NCI-H748 treated with DMSO at 0.1 percent for 48 hours (cell line): ENCODE results near the gene ACOT9.
"Not testable (repeated sequence)": the region's sequence is repeated elsewhere in the genome, so short reads cannot be mapped to it uniquely, and the experiment has no call there.

ENCODE experiments used
- DNase-seq: peaks from one replicate; lab custom pipeline; 2025; lab: John Stamatoyannopoulos, UW

ACOT9 gene

GRCh38 chrX:23742697-23743622 is at the start of gene ACOT9:
ACOT9 (minus strand) TSS chrX:23743276; CDS start chrX:23743144, 132 bp downstream.
- peak; percentile 47 for DNase-seq

- no peak for DNase-seq
Measured at GRCh38 chrX:23790155-23790497, 47.0 kb upstream of the ACOT9 start.

GRCh38 chrX:23789386-23790154 is 46.5 kb upstream of the ACOT9 start:
- DNase-seq: no peak

GRCh38 chrX:23788946-23789345 is 45.9 kb upstream of the ACOT9 start:
- DNase-seq: no peak

- DNase-seq: no peak
Measured at GRCh38 chrX:23788521-23788920, 45.4 kb upstream of the ACOT9 start.

- no peak for DNase-seq
Measured at GRCh38 chrX:23787745-23788118, 44.7 kb upstream of the ACOT9 start.

- DNase-seq: no peak
Measured at GRCh38 chrX:23786268-23786815, 43.3 kb upstream of the ACOT9 start.

- DNase-seq: no peak
Measured at GRCh38 chrX:23785580-23785979, 42.5 kb upstream of the ACOT9 start.

GRCh38 chrX:23784470-23785331 is 41.6 kb upstream of the ACOT9 start:
- DNase-seq: no peak

GRCh38 chrX:23783589-23784469 is 40.8 kb upstream of the ACOT9 start:
- no peak for DNase-seq

- peak; percentile 81 for DNase-seq
Measured at GRCh38 chrX:23782863-23783588, 40.0 kb upstream of the ACOT9 start, which contains the start of gene SAT1. SAT1 (plus strand) TSS chrX:23783173; CDS start chrX:23783352, 179 bp downstream.

GRCh38 chrX:23782455-23782854 is 39.4 kb upstream of the ACOT9 start:
- DNase-seq: no peak

GRCh38 chrX:23779025-23779424 is 35.9 kb upstream of the ACOT9 start:
- DNase-seq: no peak

- no peak for DNase-seq
Measured at GRCh38 chrX:23776363-23776762, 33.3 kb upstream of the ACOT9 start.

- DNase-seq: no peak
Measured at GRCh38 chrX:23773601-23774175, 30.6 kb upstream of the ACOT9 start.

- DNase-seq: not testable (repeated sequence)
Measured at GRCh38 chrX:23771086-23771485, 28.0 kb upstream of the ACOT9 start.

GRCh38 chrX:23770142-23770541 is 27.1 kb upstream of the ACOT9 start:
- DNase-seq: no peak

GRCh38 chrX:23766650-23767551 is 23.8 kb upstream of the ACOT9 start:
- DNase-seq: no peak

GRCh38 chrX:23765868-23766267 is 22.8 kb upstream of the ACOT9 start:
- no peak for DNase-seq
